Mesenchymal stem cell (in vitro differentiated cells and primary cell): ENCODE results near the gene CNN3.

Source experiments
- DNase-seq: peaks from one replicate; pipeline ENCODE4 v3.0.0-alpha.2; 2013
- H2AFZ ChIP-seq: one replicate; pipeline ENCODE4 v1.6.1; 2013; ENCODE audit warnings: low read depth, mild to moderate bottlenecking, control low read depth, inconsistent platforms, low read length, moderate library complexity
- H2AK5ac ChIP-seq: 2 replicates; pipeline ENCODE4 v1.6.1; 2013; ENCODE audit warnings: low read length, moderate library complexity, mild to moderate bottlenecking, inconsistent platforms; ENCODE audit not compliant: severe bottlenecking
- H2BK120ac ChIP-seq: one replicate; pipeline ENCODE4 v1.6.1; 2013; ENCODE audit warnings: low read depth, mild to moderate bottlenecking, inconsistent platforms, low read length, moderate library complexity
- H2BK12ac ChIP-seq, 2 experiments: one replicate each; pipeline ENCODE4 v1.6.1; 2013; ENCODE audit warnings: inconsistent platforms in 2 of 2, low read length in 2 of 2, mild to moderate bottlenecking in 2 of 2, moderate library complexity in 2 of 2, control low read depth in 1 of 2
- H2BK15ac ChIP-seq: one replicate; pipeline ENCODE4 v1.6.1; 2013; ENCODE audit warnings: mild to moderate bottlenecking, low read depth, inconsistent platforms; ENCODE audit not compliant: poor library complexity, severe bottlenecking
- H2BK5ac ChIP-seq: 2 replicates; pipeline ENCODE4 v1.6.1; 2013; ENCODE audit warnings: low read depth, mild to moderate bottlenecking, low read length, control low read depth, inconsistent platforms; ENCODE audit not compliant: poor library complexity, severe bottlenecking
- H3K14ac ChIP-seq, 2 experiments: one replicate each; pipeline ENCODE4 v1.6.1; 2013; ENCODE audit warnings: inconsistent platforms in 2 of 2, low read length in 2 of 2, control low read depth in 1 of 2, mild to moderate bottlenecking in 1 of 2, moderate library complexity in 1 of 2
- H3K18ac ChIP-seq, 2 experiments: one replicate each; pipeline ENCODE4 v1.6.1; 2013; ENCODE audit warnings: inconsistent platforms in 2 of 2, low read length in 2 of 2, control low read depth in 1 of 2, low read depth in 1 of 2, mild to moderate bottlenecking in 1 of 2
- H3K23ac ChIP-seq, 2 experiments: one replicate each; pipeline ENCODE4 v1.6.1; 2013; ENCODE audit warnings: inconsistent platforms in 2 of 2, low read length in 2 of 2, mild to moderate bottlenecking in 2 of 2, moderate library complexity in 2 of 2, control low read depth in 1 of 2
- H3K27ac ChIP-seq: 2 replicates; pipeline ENCODE4 v1.5.1; 2013; ENCODE audit warnings: mild to moderate bottlenecking, moderate library complexity, low read length, control low read depth, inconsistent platforms; ENCODE audit not compliant: poor library complexity, severe bottlenecking
- H3K27me3 ChIP-seq, 2 experiments: 2 replicates each; pipeline versions ENCODE4 v1.6.1 to v1.7.0; 2013; ENCODE audit warnings: low read length in 2 of 2, mild to moderate bottlenecking in 2 of 2, moderate library complexity in 2 of 2, control low read depth in 1 of 2, inconsistent platforms in 1 of 2; ENCODE audit not compliant: control insufficient read depth in 1 of 2, insufficient read depth in 1 of 2
- H3K36me3 ChIP-seq, 2 experiments: 2 replicates each; pipeline versions ENCODE4 v1.6.1 to v1.7.0; 2013; ENCODE audit warnings: low read length in 2 of 2, control low read depth in 1 of 2, inconsistent platforms in 1 of 2, low read depth in 1 of 2, mild to moderate bottlenecking in 1 of 2; ENCODE audit not compliant: insufficient read depth in 2 of 2, control insufficient read depth in 1 of 2
- H3K4ac ChIP-seq, 2 experiments: one replicate each; pipeline ENCODE4 v1.6.1; 2013; ENCODE audit warnings: inconsistent platforms in 2 of 2, low read length in 2 of 2, mild to moderate bottlenecking in 2 of 2, moderate library complexity in 2 of 2, control low read depth in 1 of 2, low read depth in 1 of 2
- H3K4me1 ChIP-seq: 2 replicates; pipeline ENCODE4 v1.6.1; 2013; ENCODE audit warnings: low read depth, low read length, control low read depth; ENCODE audit not compliant: control insufficient read depth, insufficient read depth
- H3K4me2 ChIP-seq: 2 replicates; pipeline ENCODE4 v1.6.1; 2013; ENCODE audit warnings: low read length, mild to moderate bottlenecking, inconsistent platforms; ENCODE audit not compliant: poor library complexity, severe bottlenecking
- H3K4me3 ChIP-seq, 2 experiments: 2 replicates each; pipeline versions ENCODE4 v1.5.1 to v1.7.0; 2013; ENCODE audit warnings: low read length in 2 of 2, mild to moderate bottlenecking in 2 of 2, control low read depth in 1 of 2, low read depth in 1 of 2; ENCODE audit not compliant: insufficient read depth in 1 of 2
- H3K79me1 ChIP-seq: replicated peaks from 2 replicates; pipeline ENCODE4 v1.6.1; 2013; ENCODE audit warnings: mild to moderate bottlenecking, control low read depth, low read length, inconsistent platforms; ENCODE audit not compliant: poor library complexity, severe bottlenecking
- H3K9ac ChIP-seq: 2 replicates; pipeline ENCODE4 v1.7.0; 2013; ENCODE audit warnings: mild to moderate bottlenecking, low read length, moderate library complexity
- H3K9me3 ChIP-seq: 2 replicates; pipeline ENCODE4 v1.7.0; 2013; ENCODE audit warnings: mild to moderate bottlenecking, low read length; ENCODE audit not compliant: control insufficient read depth
- H4K8ac ChIP-seq: one replicate; pipeline ENCODE4 v1.6.1; 2013; ENCODE audit warnings: inconsistent platforms, mild to moderate bottlenecking, low read length, moderate library complexity
- H4K91ac ChIP-seq: one replicate; pipeline ENCODE4 v1.6.1; 2013; ENCODE audit warnings: mild to moderate bottlenecking, low read length, inconsistent platforms
- WGBS: methylation state at CpG from one replicate; pipeline ENCODE4 v1.1.7; 2013; ENCODE audit warnings: mixed read lengths; 5-methylcytosine and 5-hydroxymethylcytosine counted together

Gene CNN3

GRCh38 chr1:94855307-94855700, 71.6 kb downstream of the CNN3 start:
- Histone ChIP-seq H2BK5ac (no peak overlapping the region), H2BK120ac (no peak overlapping the region), H3K4me3 (peak overlapping the region in 1 of 2 experiments; percentile 67), H3K27me3 (no peaks in the 10 kb centered on the region), H4K8ac (no peak overlapping the region), H3K4me1 (peaks cover 7% of the 10 kb centered on the region), H2BK12ac (peak overlapping the region in 1 of 2 experiments; percentile 46), H4K91ac (no peak overlapping the region), H2BK15ac (no peak overlapping the region), H2AFZ (no peak overlapping the region), H3K9ac (peak overlapping the region; percentile 84), H3K9me3 (no peaks in the 10 kb centered on the region), H3K79me1 (peaks cover 9% of the 10 kb centered on the region), H3K14ac (peak overlapping the region in 1 of 2 experiments; percentile 9), H2AK5ac (no peak overlapping the region), H3K23ac (no peak overlapping the region), H3K4ac (peak overlapping the region in 1 of 2 experiments; percentile 82), H3K18ac (peak overlapping the region in 1 of 2 experiments; percentile 16), H3K27ac (peak overlapping the region; percentile 78), H3K36me3 (peaks cover 0 to 22% of the 10 kb centered on the region in 2 experiments), H3K4me2 (no peak overlapping the region)
- 85% methylated on average over 2 of the region's 2 CpGs for WGBS
- no peak for DNase-seq

- DNase-seq, result peak; percentile 89
- H3K9me3 ChIP-seq, result no peaks in the 10 kb centered on the region
- peak overlapping the region in 1 of 2 experiments; percentile 82 for H3K4ac ChIP-seq
- peak overlapping the region in 1 of 2 experiments; percentile 9 for H3K14ac ChIP-seq
- H2AK5ac ChIP-seq, result peak overlapping the region; percentile 57
- H3K36me3 ChIP-seq, result peaks cover 0 to 23% of the 10 kb centered on the region in 2 experiments
- H2AFZ ChIP-seq, result no peak overlapping the region
- peak overlapping the region; percentile 68 for H3K4me2 ChIP-seq
- peaks cover 8% of the 10 kb centered on the region for H3K79me1 ChIP-seq
- no peak overlapping the region for H3K23ac ChIP-seq
- H3K9ac ChIP-seq, result peak overlapping the region; percentile 84
- no peaks in the 10 kb centered on the region for H3K27me3 ChIP-seq
- no peak overlapping the region for H4K91ac ChIP-seq
- peak overlapping the region; percentile 14 to 16 for H3K18ac ChIP-seq
- H2BK12ac ChIP-seq, result peak overlapping the region in 1 of 2 experiments; percentile 75
- H4K8ac ChIP-seq, result no peak overlapping the region
- WGBS, result 46% methylated on average over 8 of the region's 21 CpGs
- peaks cover 7% of the 10 kb centered on the region for H3K4me1 ChIP-seq
- H2BK5ac ChIP-seq, result no peak overlapping the region
- peak overlapping the region; percentile 21 for H2BK120ac ChIP-seq
- H2BK15ac ChIP-seq, result no peak overlapping the region
- peak overlapping the region; percentile 78 for H3K27ac ChIP-seq
- H3K4me3 ChIP-seq, result peak overlapping the region; percentile 32 to 67
These were observed 72.2 kb downstream of the CNN3 start for GRCh38 chr1:94854458-94855306.

DNA sequence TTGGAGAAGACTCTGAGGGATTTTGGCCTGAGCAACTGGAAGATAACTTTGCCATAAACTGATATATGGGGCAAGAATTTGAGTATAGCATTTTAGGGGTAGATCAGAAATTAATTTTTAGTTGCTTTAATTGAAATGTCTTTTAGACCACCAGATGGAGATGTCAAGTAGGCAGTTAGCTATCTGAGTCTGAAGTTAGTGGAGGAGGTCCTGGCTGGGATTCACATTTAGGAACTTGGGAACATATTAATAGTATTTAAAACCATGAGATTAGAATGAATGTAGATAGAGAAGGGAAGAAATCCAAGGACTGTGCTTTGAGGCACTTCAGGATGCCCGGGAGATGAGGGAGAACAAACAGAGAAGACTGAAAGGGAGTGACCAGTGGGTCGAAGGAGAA, 74.1 kb downstream of the CNN3 start:
- Histone ChIP-seq H3K36me3 (peaks cover 0 to 34% of the 10 kb centered on the region in 2 experiments), H2BK5ac (no peak overlapping the region), H3K4me3 (no peak overlapping the region), H2BK120ac (no peak overlapping the region), H3K9ac (no peak overlapping the region), H3K4ac (no peak overlapping the region), H3K27me3 (no peaks in the 10 kb centered on the region), H4K91ac (no peak overlapping the region), H3K9me3 (no peaks in the 10 kb centered on the region), H2AFZ (no peak overlapping the region), H3K23ac (no peak overlapping the region), H3K4me2 (no peak overlapping the region), H3K14ac (no peak overlapping the region), H3K4me1 (peaks cover 7% of the 10 kb centered on the region), H3K18ac (no peak overlapping the region), H3K27ac (no peak overlapping the region), H2BK15ac (no peak overlapping the region), H2AK5ac (no peak overlapping the region), H2BK12ac (peak overlapping the region in 1 of 2 experiments; percentile 11), H4K8ac (no peak overlapping the region), H3K79me1 (peaks cover 5% of the 10 kb centered on the region)
- DNase-seq, result no peak
- WGBS, result 83% methylated on average over 2 of the region's 2 CpGs

- peaks cover 0 to 41% of the 10 kb centered on the region in 2 experiments for H3K36me3 ChIP-seq
- H3K4me3 ChIP-seq, result no peak overlapping the region
- H3K9me3 ChIP-seq, result no peaks in the 10 kb centered on the region
- H2BK5ac ChIP-seq, result no peak overlapping the region
- H2BK120ac ChIP-seq, result no peak overlapping the region
- H2BK12ac ChIP-seq, result no peak overlapping the region
- DNase-seq, result no peak
- no peaks in the 10 kb centered on the region for H3K27me3 ChIP-seq
- H3K23ac ChIP-seq, result no peak overlapping the region
- H4K8ac ChIP-seq, result no peak overlapping the region
- no peak overlapping the region for H3K27ac ChIP-seq
- no peak overlapping the region for H2AFZ ChIP-seq
- H3K18ac ChIP-seq, result no peak overlapping the region
- no peak overlapping the region for H2AK5ac ChIP-seq
- peaks cover 3% of the 10 kb centered on the region for H3K79me1 ChIP-seq
- no peak overlapping the region for H4K91ac ChIP-seq
- 93% methylated on average over 1 of the region's 1 CpG for WGBS
- H3K4ac ChIP-seq, result no peak overlapping the region
- H2BK15ac ChIP-seq, result no peak overlapping the region
- H3K14ac ChIP-seq, result no peak overlapping the region
- no peak overlapping the region for H3K9ac ChIP-seq
- no peak overlapping the region for H3K4me2 ChIP-seq
- H3K4me1 ChIP-seq, result peaks cover 7% of the 10 kb centered on the region
These were observed 75.3 kb downstream of the CNN3 start for GRCh38 chr1:94851571-94851970.
